Measurements from ENCODE around the gene GINS2. TPM values are rescaled to one million over a fixed set of nuclear protein-coding genes. Genes with fewer than 3 reads are reported as not detected.

The GINS2 gene
- total RNA-seq, 1 experiment from 2014 or later = 71.9 TPM

DNA sequence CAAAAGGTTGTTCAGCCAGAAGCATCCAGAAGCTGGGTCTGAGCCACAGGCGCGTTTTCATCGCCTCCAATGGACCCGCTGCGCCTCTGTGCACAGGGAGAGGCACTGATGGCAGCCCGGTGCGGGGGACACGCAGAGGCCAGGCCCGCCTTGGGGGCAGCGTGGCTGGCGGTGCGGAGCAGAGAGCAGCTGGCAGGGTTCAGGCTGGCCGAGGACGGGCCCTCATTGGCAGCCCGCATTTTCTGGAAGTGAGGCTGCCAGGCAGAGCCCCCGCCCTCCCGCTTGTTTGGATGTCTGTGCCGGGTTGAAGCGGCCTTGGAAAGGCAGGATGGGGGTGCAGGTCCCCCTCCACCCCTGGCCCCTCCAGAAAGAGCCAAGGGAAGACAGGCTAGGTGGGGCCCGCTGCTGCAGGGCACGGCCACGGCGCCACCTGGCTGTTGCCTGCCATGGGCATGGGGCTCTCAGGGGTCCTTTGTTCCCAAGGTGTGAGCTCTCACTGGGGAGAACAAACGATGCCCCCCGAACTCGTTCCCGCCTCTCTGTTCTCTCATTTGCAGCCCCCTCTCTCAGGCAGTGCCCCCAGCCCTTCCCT lies 56.9 kb downstream of the GINS2 start:
- Histone ChIP-seq H3K9me3 (ENCODE audit: low read depth, low read length, poor library complexity, severe bottlenecking) (peaks cover 12% of the 10 kb centered on the region), H3K4me1 (ENCODE audit: insufficient read depth, low read length, poor library complexity, severe bottlenecking) (peaks cover 13% of the 10 kb centered on the region), H3K27ac (ENCODE audit: low read depth, low read length, poor library complexity, severe bottlenecking) (no peak overlapping the region), H3K27me3 (replicated peaks; ENCODE audit: insufficient read depth, low read depth, low read length, poor library complexity) (no peaks in the 10 kb centered on the region), H3K4me3 (ENCODE audit: low read depth, low read length, poor library complexity, severe bottlenecking) (no peak overlapping the region), H3K36me3 (ENCODE audit: insufficient read depth, low read length, poor library complexity, severe bottlenecking) (peaks cover 3% of the 10 kb centered on the region)
- no TSS peak for BruUV-seq (replicated peaks)
- ChIA-PET CTCF (no interaction called here), POLR2A (ENCODE audit: low non-redundant PET) (no interaction called here)
- TF ChIP-seq, protein P1, sequence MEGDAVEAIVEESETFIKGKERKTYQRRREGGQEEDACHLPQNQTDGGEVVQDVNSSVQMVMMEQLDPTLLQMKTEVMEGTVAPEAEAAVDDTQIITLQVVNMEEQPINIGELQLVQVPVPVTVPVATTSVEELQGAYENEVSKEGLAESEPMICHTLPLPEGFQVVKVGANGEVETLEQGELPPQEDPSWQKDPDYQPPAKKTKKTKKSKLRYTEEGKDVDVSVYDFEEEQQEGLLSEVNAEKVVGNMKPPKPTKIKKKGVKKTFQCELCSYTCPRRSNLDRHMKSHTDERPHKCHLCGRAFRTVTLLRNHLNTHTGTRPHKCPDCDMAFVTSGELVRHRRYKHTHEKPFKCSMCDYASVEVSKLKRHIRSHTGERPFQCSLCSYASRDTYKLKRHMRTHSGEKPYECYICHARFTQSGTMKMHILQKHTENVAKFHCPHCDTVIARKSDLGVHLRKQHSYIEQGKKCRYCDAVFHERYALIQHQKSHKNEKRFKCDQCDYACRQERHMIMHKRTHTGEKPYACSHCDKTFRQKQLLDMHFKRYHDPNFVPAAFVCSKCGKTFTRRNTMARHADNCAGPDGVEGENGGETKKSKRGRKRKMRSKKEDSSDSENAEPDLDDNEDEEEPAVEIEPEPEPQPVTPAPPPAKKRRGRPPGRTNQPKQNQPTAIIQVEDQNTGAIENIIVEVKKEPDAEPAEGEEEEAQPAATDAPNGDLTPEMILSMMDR (conservative IDR thresholded peaks at IDR 0.05; ENCODE audit: low read depth, low read length) = peak; percentile 33
- TF ChIP-seq EZH2 (IDR thresholded peaks at IDR 0.05; ENCODE audit: borderline replicate concordance, low read depth, low read length, poor library complexity, severe bottlenecking) = no peak
- no peak for DNase-seq (ENCODE audit: low spot score)
- intact Hi-C loops (cut with micrococcal nuclease; ENCODE audit: unreplicated experiment) = no loop called here

DNA sequence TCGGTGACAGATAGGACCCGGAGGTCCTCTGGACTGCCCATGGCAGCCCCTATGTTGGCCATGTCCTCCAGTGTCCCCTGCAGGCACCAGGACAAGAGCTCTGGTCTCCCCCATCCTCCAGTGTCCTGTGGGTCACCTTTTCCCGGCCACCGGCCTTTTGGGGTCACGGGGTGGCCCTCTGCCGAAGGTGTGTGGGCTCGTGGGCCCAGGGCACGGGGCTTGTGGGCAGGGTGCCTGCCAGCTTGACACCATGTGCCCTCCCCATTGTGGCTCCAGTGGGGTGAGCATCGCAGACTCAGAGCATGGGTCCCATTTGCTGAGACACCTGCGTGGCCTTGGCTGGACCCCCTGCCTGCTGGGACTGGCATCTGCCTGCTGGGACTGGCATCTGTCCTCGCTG lies 57.5 kb downstream of the GINS2 start:
- BruUV-seq (replicated peaks) = no TSS peak
- TF ChIP-seq, protein P1 (conservative IDR thresholded peaks at IDR 0.05; ENCODE audit: low read depth, low read length) = no peak
- TF ChIP-seq EZH2 (IDR thresholded peaks at IDR 0.05; ENCODE audit: borderline replicate concordance, low read depth, low read length, poor library complexity, severe bottlenecking) = no peak
- Histone ChIP-seq H3K27ac (ENCODE audit: low read depth, low read length, poor library complexity, severe bottlenecking) (no peak overlapping the region), H3K27me3 (replicated peaks; ENCODE audit: insufficient read depth, low read depth, low read length, poor library complexity) (no peaks in the 10 kb centered on the region), H3K4me1 (ENCODE audit: insufficient read depth, low read length, poor library complexity, severe bottlenecking) (peaks cover 20% of the 10 kb centered on the region), H3K4me3 (ENCODE audit: low read depth, low read length, poor library complexity, severe bottlenecking) (no peak overlapping the region), H3K36me3 (ENCODE audit: insufficient read depth, low read length, poor library complexity, severe bottlenecking) (peaks cover 3% of the 10 kb centered on the region), H3K9me3 (ENCODE audit: low read depth, low read length, poor library complexity, severe bottlenecking) (peaks cover 12% of the 10 kb centered on the region)
- CTCF ChIA-PET = no interaction called here
- POLR2A ChIA-PET (ENCODE audit: low non-redundant PET) = no interaction called here
- DNase-seq (ENCODE audit: low spot score) = no peak
- intact Hi-C loops (cut with micrococcal nuclease; ENCODE audit: unreplicated experiment) = no loop called here

DNA sequence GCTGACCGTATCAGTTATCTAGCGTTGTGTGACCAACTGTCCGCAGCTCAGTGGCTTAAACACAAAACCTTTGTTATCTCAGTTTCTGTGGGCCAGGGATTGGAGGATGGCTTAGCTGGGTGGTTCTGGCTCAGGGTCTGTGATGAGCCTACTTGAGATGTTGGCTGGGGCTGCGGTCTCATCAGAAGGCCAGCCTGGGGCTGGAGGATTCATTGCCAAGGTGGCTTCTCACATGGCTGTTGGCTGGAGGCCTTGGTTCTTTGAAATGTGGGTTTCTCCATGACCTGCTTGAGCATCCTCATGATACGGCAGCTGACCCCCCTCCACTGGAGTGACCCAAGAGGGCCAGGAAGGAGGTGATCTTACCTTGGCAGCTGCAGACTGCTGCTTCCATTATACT lies 58.9 kb downstream of the GINS2 start:
- peaks cover 12% of the 10 kb centered on the region for H3K9me3 ChIP-seq (ENCODE audit: low read depth, low read length, poor library complexity, severe bottlenecking)
- H3K36me3 ChIP-seq (ENCODE audit: insufficient read depth, low read length, poor library complexity, severe bottlenecking) = peaks cover 3% of the 10 kb centered on the region
- peaks cover 31% of the 10 kb centered on the region for H3K4me1 ChIP-seq (ENCODE audit: insufficient read depth, low read length, poor library complexity, severe bottlenecking)
- POLR2A ChIA-PET (ENCODE audit: low non-redundant PET) = no interaction called here
- no peak for DNase-seq (ENCODE audit: low spot score)
- BruUV-seq (replicated peaks) = no TSS peak
- no peaks in the 10 kb centered on the region for H3K27me3 ChIP-seq (replicated peaks; ENCODE audit: insufficient read depth, low read depth, low read length, poor library complexity)
- no peak overlapping the region for H3K27ac ChIP-seq (ENCODE audit: low read depth, low read length, poor library complexity, severe bottlenecking)
- H3K4me3 ChIP-seq (ENCODE audit: low read depth, low read length, poor library complexity, severe bottlenecking) = no peak overlapping the region
- CTCF ChIA-PET = no interaction called here
- TF ChIP-seq EZH2 (IDR thresholded peaks at IDR 0.05; ENCODE audit: borderline replicate concordance, low read depth, low read length, poor library complexity, severe bottlenecking) = no peak
- TF ChIP-seq, protein P1 (conservative IDR thresholded peaks at IDR 0.05; ENCODE audit: low read depth, low read length) = no peak
- intact Hi-C loops (cut with micrococcal nuclease; ENCODE audit: unreplicated experiment) = loop anchor here (10.0 kb wide), 1 partner anchor 385 kb away; no protein-coding TSS in a partner anchor

All from A673 (cell line).